Liver (tissue), 9 donors: ENCODE results near the gene QPCTL. TPM values are rescaled to one million over a fixed set of nuclear protein-coding genes. Genes with fewer than 3 reads are reported as not detected.

Experiments used
- DNase-seq: peaks from one replicate; pipeline ENCODE4 v3.0.0-alpha.2; 2017; ENCODE audit warnings: low spot score
- H3K27ac ChIP-seq, 2 donors: one replicate each; pipeline ENCODE4 v1.7.0; 2013; ENCODE audit warnings: inconsistent platforms in 2 of 2, low read length in 2 of 2, control low read depth in 1 of 2, low read depth in 1 of 2, mild to moderate bottlenecking in 1 of 2
- H3K27me3 ChIP-seq, 4 donors: one replicate each; pipeline versions ENCODE4 v1.6.1 to v1.7.0; 2013; ENCODE audit warnings: low read length in 3 of 4, inconsistent platforms in 1 of 4, mild to moderate bottlenecking in 1 of 4, moderate library complexity in 1 of 4; ENCODE audit not compliant: control insufficient read depth in 4 of 4, insufficient read depth in 4 of 4
- H3K36me3 ChIP-seq, 4 donors: one replicate each; pipeline versions ENCODE4 v1.6.1 to v1.7.0; 2013; ENCODE audit warnings: low read length in 3 of 4, mild to moderate bottlenecking in 3 of 4, low read depth in 1 of 4, moderate library complexity in 1 of 4; ENCODE audit not compliant: control insufficient read depth in 4 of 4, insufficient read depth in 3 of 4
- H3K4me1 ChIP-seq, 4 donors: one replicate each; pipeline versions ENCODE4 v1.6.1 to v1.7.0; 2013; ENCODE audit warnings: low read length in 3 of 4, mild to moderate bottlenecking in 3 of 4, moderate library complexity in 1 of 4; ENCODE audit not compliant: control insufficient read depth in 4 of 4, insufficient read depth in 4 of 4
- H3K4me3 ChIP-seq, 3 donors: one replicate each; pipeline versions ENCODE4 v1.6.1 to v1.7.0; 2013; ENCODE audit warnings: low read length in 3 of 3, control low read depth in 1 of 3, low read depth in 1 of 3, mild to moderate bottlenecking in 1 of 3
- H3K9ac ChIP-seq, 2 donors: one replicate each; pipeline ENCODE4 v1.7.0; 2013; ENCODE audit warnings: low read length in 2 of 2, mild to moderate bottlenecking in 2 of 2, moderate library complexity in 2 of 2, control low read depth in 1 of 2, low read depth in 1 of 2
- H3K9me3 ChIP-seq, 4 donors: one replicate each; pipeline versions ENCODE4 v1.6.1 to v1.7.0; 2013; ENCODE audit warnings: low read length in 3 of 4; ENCODE audit not compliant: control insufficient read depth in 4 of 4
- EGR1 ChIP-seq, 2 donors: IDR thresholded peaks; 2 replicates each; pipeline ENCODE4 v1.6.1; 2016 to 2018; ENCODE audit warnings: antibody characterized with exemption in 2 of 2, low read depth in 2 of 2
- FOXA1 ChIP-seq: IDR thresholded peaks from 2 replicates; pipeline ENCODE4 v1.6.1; 2016; ENCODE audit warnings: antibody characterized with exemption
- GABPA ChIP-seq, 2 donors: IDR thresholded peaks in 1 of 2; conservative IDR thresholded peaks in 1 of 2; 2 replicates each; pipeline ENCODE4 v1.6.1; 2016; ENCODE audit warnings: antibody characterized with exemption in 2 of 2, mild to moderate bottlenecking in 1 of 2, moderate library complexity in 1 of 2
- HNF4A ChIP-seq, 2 donors: conservative IDR thresholded peaks; 2 replicates each; pipeline ENCODE4 v1.6.1; 2016; ENCODE audit warnings: antibody characterized with exemption in 2 of 2, mild to moderate bottlenecking in 2 of 2
- HNF4G ChIP-seq: IDR thresholded peaks from 2 replicates; pipeline ENCODE4 v1.6.1; 2016; ENCODE audit warnings: antibody characterized with exemption
- JUND ChIP-seq, 2 donors: IDR thresholded peaks; 2 replicates each; pipeline ENCODE4 v1.6.1; 2016; ENCODE audit warnings: antibody characterized with exemption in 2 of 2
- NR2F2 ChIP-seq: IDR thresholded peaks from 2 replicates; pipeline ENCODE4 v1.6.1; 2016; ENCODE audit warnings: antibody characterized with exemption
- SP1 ChIP-seq: IDR thresholded peaks from 2 replicates; pipeline ENCODE4 v1.6.1; 2018; ENCODE audit warnings: antibody characterized with exemption, mild to moderate bottlenecking
- TAF1 ChIP-seq: conservative IDR thresholded peaks from 2 replicates; pipeline ENCODE4 v1.6.1; 2016; ENCODE audit warnings: antibody characterized with exemption, mild to moderate bottlenecking
- YY1 ChIP-seq: IDR thresholded peaks from 2 replicates; pipeline ENCODE4 v1.6.1; 2016; ENCODE audit warnings: antibody characterized with exemption, mild to moderate bottlenecking
- WGBS: extraction: QIAGEN DNeasy Blood & Tissue Kit; methylation state at CpG from one replicate; pipeline ENCODE4 v1.1.7; 2013; 5-methylcytosine and 5-hydroxymethylcytosine counted together
- polyA plus RNA-seq, 2 donors: library from polyadenylated mRNA; stranded (reverse) in 1 of 2; unstranded in 1 of 2; fragments of 200-250 nt in 1 of 2; fragments of >200 nt in 1 of 2; fragmentation: Nextera tagmentation in 1 of 2; extraction: Ambion mirVana in 1 of 2; gene quantifications; one replicate each; pipeline versions ENCODE4 v1.2.1 to v1.2.3, GENCODE V29; 2013 to 2015
- total RNA-seq, 2 donors: library from RNA; depleted of rRNA; stranded (reverse); fragments of >200 nt; gene quantifications; one replicate each; pipeline ENCODE4 v1.2.3, GENCODE V29; 2014
- TF ChIP-seq, protein P1 (sequence below): IDR thresholded peaks from 2 replicates; pipeline ENCODE4 v1.6.1; 2016; ENCODE audit warnings: antibody characterized with exemption, mild to moderate bottlenecking
- TF ChIP-seq, protein P2 (sequence below): IDR thresholded peaks from 2 replicates; pipeline ENCODE4 v1.6.1; 2016; ENCODE audit warnings: antibody characterized with exemption
- TF ChIP-seq, protein P3 (sequence below): fragments of 150-350 bp; IDR thresholded peaks from 2 replicates; pipeline ENCODE4 v1.5.1; 2017; ENCODE audit warnings: improper control_type of control experiment, low read depth, low read length; ENCODE audit not compliant: missing input control
- TF ChIP-seq, protein P4 (sequence below): IDR thresholded peaks from 2 replicates; pipeline ENCODE4 v1.6.1; 2016; ENCODE audit warnings: antibody characterized with exemption
- donor health status: healthy.
- donor health status: healthy.
- donor health status: healthy.
- donor health status: healthy.
- donor health status: healthy.

The QPCTL gene
- total and polyA plus RNA-seq, 4 donors = 2.9 to 6.1 (median 4.1) TPM

DNA sequence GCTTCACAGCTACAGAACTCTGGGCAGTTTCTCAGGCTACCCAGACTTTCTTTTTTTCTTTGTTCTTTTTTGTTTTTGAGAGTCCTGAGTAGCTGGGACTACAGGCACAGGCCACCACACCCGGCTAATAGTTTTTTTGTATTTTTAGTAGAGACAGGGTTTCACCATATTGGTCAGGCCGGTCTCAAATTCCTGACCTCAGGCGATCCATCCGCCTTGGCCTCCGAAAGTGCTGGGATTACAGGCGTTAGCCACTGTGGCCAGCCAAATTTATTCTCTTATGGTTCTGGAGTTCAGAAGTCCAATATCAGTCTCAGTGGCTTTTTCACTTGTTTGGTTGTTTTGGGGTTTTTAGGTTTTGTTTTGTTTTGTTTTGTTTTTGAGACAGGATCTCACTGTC lies 53.1 kb downstream of the QPCTL start:
- Histone ChIP-seq H3K4me3 (no peak overlapping the region), H3K4me1 (no peaks in the 10 kb centered on the region), H3K36me3 (no peaks in the 10 kb centered on the region), H3K27ac (no peak overlapping the region), H3K27me3 (no peaks in the 10 kb centered on the region), H3K9me3 (no peaks in the 10 kb centered on the region), H3K9ac (no peak overlapping the region)
- TF ChIP-seq JUND (IDR thresholded peaks at IDR 0.05) (no peak), HNF4G (no peak), YY1 (no peak), FOXA1 (no peak), TAF1 (no peak), HNF4A (conservative IDR thresholded peaks at IDR 0.05) (no peak), SP1 (no peak), GABPA (IDR thresholded peaks at IDR 0.05 in 1 of 2, conservative IDR thresholded peaks at IDR 0.05 in 1 of 2) (no peak)
- TF ChIP-seq, protein P1, sequence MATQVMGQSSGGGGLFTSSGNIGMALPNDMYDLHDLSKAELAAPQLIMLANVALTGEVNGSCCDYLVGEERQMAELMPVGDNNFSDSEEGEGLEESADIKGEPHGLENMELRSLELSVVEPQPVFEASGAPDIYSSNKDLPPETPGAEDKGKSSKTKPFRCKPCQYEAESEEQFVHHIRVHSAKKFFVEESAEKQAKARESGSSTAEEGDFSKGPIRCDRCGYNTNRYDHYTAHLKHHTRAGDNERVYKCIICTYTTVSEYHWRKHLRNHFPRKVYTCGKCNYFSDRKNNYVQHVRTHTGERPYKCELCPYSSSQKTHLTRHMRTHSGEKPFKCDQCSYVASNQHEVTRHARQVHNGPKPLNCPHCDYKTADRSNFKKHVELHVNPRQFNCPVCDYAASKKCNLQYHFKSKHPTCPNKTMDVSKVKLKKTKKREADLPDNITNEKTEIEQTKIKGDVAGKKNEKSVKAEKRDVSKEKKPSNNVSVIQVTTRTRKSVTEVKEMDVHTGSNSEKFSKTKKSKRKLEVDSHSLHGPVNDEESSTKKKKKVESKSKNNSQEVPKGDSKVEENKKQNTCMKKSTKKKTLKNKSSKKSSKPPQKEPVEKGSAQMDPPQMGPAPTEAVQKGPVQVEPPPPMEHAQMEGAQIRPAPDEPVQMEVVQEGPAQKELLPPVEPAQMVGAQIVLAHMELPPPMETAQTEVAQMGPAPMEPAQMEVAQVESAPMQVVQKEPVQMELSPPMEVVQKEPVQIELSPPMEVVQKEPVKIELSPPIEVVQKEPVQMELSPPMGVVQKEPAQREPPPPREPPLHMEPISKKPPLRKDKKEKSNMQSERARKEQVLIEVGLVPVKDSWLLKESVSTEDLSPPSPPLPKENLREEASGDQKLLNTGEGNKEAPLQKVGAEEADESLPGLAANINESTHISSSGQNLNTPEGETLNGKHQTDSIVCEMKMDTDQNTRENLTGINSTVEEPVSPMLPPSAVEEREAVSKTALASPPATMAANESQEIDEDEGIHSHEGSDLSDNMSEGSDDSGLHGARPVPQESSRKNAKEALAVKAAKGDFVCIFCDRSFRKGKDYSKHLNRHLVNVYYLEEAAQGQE = no peak
- TF ChIP-seq, protein P2, sequence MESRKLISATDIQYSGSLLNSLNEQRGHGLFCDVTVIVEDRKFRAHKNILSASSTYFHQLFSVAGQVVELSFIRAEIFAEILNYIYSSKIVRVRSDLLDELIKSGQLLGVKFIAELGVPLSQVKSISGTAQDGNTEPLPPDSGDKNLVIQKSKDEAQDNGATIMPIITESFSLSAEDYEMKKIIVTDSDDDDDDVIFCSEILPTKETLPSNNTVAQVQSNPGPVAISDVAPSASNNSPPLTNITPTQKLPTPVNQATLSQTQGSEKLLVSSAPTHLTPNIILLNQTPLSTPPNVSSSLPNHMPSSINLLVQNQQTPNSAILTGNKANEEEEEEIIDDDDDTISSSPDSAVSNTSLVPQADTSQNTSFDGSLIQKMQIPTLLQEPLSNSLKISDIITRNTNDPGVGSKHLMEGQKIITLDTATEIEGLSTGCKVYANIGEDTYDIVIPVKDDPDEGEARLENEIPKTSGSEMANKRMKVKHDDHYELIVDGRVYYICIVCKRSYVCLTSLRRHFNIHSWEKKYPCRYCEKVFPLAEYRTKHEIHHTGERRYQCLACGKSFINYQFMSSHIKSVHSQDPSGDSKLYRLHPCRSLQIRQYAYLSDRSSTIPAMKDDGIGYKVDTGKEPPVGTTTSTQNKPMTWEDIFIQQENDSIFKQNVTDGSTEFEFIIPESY = no peak
- TF ChIP-seq, protein P3, sequence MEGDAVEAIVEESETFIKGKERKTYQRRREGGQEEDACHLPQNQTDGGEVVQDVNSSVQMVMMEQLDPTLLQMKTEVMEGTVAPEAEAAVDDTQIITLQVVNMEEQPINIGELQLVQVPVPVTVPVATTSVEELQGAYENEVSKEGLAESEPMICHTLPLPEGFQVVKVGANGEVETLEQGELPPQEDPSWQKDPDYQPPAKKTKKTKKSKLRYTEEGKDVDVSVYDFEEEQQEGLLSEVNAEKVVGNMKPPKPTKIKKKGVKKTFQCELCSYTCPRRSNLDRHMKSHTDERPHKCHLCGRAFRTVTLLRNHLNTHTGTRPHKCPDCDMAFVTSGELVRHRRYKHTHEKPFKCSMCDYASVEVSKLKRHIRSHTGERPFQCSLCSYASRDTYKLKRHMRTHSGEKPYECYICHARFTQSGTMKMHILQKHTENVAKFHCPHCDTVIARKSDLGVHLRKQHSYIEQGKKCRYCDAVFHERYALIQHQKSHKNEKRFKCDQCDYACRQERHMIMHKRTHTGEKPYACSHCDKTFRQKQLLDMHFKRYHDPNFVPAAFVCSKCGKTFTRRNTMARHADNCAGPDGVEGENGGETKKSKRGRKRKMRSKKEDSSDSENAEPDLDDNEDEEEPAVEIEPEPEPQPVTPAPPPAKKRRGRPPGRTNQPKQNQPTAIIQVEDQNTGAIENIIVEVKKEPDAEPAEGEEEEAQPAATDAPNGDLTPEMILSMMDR = no peak
- TF ChIP-seq, protein P4, sequence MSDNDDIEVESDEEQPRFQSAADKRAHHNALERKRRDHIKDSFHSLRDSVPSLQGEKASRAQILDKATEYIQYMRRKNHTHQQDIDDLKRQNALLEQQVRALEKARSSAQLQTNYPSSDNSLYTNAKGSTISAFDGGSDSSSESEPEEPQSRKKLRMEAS = no peak
- 86% methylated on average over 6 of the region's 6 CpGs for WGBS
- DNase-seq = no peak

DNA sequence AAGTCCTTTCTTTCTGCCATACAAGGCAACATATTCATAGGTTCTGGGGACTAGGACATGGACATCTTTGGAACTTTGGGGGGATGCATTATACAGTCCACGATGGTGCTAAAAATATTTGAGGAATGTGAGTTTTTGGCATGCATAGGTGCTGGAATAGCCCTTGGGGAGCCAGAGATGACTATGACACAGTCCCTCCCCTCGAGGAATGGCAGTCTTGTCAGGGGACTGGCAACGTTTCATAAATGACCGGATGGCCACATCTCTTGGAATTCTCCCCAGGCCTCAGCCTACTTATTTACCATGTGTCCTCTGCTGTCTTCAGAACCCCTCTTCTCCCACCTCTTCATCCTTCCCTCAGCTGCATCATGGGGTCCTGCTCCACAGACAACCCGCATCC lies 54.4 kb downstream of the QPCTL start:
- no peak overlapping the region for H3K4me3 ChIP-seq
- DNase-seq = no peak
- no peaks in the 10 kb centered on the region for H3K27me3 ChIP-seq
- H3K36me3 ChIP-seq = no peaks in the 10 kb centered on the region
- TF ChIP-seq, protein P3 = no peak
- TF ChIP-seq TAF1 (no peak), HNF4G (no peak), EGR1 (IDR thresholded peaks at IDR 0.05; ENCODE audit: low read depth in 2 of 2) (no peak), NR2F2 (no peak), GABPA (IDR thresholded peaks at IDR 0.05 in 1 of 2, conservative IDR thresholded peaks at IDR 0.05 in 1 of 2) (no peak)
- TF ChIP-seq, protein P1 = no peak
- TF ChIP-seq, protein P2 = no peak
- no peak overlapping the region for H3K9ac ChIP-seq
- WGBS = 83% methylated on average over 5 of the region's 5 CpGs
- no peaks in the 10 kb centered on the region for H3K4me1 ChIP-seq
- no peaks in the 10 kb centered on the region for H3K9me3 ChIP-seq
- no peak overlapping the region for H3K27ac ChIP-seq
